ENCODE data around the gene SEMA3D. TPM values are rescaled to one million over a fixed set of nuclear protein-coding genes. Genes with fewer than 3 reads are reported as not detected.

SEMA3D gene
- polyA plus RNA-seq, 1 experiment, result 7.4 TPM

DNA sequence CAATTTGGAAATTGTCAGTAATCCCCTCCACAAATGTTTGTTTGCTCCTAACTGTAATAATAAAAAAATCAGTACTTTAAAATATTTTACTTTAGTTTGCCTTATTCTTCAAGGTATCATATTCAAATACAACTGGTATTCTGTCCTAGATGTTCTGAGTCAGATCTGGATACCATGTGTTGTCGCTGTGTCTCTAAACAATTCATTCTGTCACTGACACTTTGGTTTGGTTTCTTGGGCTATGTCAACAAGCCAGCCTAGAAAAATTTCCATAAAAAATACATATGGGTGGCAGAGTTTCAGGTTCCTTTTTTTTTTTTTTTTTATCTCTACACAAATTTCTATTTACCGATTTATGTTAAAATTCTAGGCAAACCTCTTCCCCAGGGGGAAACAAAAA, 33.2 kb upstream of the SEMA3D start:
- ChIA-PET CTCF (no interaction called here), POLR2A (no interaction called here)
- TF ChIP-seq, protein P1, sequence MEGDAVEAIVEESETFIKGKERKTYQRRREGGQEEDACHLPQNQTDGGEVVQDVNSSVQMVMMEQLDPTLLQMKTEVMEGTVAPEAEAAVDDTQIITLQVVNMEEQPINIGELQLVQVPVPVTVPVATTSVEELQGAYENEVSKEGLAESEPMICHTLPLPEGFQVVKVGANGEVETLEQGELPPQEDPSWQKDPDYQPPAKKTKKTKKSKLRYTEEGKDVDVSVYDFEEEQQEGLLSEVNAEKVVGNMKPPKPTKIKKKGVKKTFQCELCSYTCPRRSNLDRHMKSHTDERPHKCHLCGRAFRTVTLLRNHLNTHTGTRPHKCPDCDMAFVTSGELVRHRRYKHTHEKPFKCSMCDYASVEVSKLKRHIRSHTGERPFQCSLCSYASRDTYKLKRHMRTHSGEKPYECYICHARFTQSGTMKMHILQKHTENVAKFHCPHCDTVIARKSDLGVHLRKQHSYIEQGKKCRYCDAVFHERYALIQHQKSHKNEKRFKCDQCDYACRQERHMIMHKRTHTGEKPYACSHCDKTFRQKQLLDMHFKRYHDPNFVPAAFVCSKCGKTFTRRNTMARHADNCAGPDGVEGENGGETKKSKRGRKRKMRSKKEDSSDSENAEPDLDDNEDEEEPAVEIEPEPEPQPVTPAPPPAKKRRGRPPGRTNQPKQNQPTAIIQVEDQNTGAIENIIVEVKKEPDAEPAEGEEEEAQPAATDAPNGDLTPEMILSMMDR (IDR thresholded peaks at IDR 0.05; ENCODE audit: low read depth, low read length), result no peak
- Histone ChIP-seq H3K9me3 (ENCODE audit: control insufficient read depth, insufficient read depth, low read length) (no peaks in the 10 kb centered on the region), H3K4me3 (ENCODE audit: low read depth, low read length) (no peak overlapping the region), H3K27ac (ENCODE audit: low read depth, low read length) (no peak overlapping the region), H3K27me3 (ENCODE audit: control insufficient read depth, insufficient read depth, low read length) (no peaks in the 10 kb centered on the region)
- no peak for DNase-seq (ENCODE audit: low read depth, low spot score)

DNA sequence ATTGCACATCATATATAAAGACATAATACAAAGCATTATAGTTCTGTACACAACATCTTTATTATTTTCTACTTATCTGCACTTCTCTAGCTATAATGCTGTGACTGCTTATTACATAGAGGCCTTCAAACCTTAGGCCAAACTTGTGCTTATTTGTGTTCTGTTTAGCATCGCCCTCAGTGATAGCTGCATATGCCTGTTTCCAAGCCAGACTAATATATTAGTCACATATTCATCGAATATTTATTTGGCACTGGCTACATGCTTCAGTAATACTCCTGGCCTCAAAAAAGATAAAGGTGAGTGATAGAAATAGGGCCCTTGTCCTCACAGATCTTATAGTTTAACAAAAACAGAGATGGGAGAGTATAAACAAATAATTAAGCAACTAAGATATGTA, 30.2 kb upstream of the SEMA3D start:
- TF ChIP-seq, protein P1 (IDR thresholded peaks at IDR 0.05; ENCODE audit: low read depth, low read length), result no peak
- H3K27me3 ChIP-seq (ENCODE audit: control insufficient read depth, insufficient read depth, low read length), result no peaks in the 10 kb centered on the region
- DNase-seq (ENCODE audit: low read depth, low spot score), result no peak
- no peak overlapping the region for H3K27ac ChIP-seq (ENCODE audit: low read depth, low read length)
- no peak overlapping the region for H3K4me3 ChIP-seq (ENCODE audit: low read depth, low read length)
- ChIA-PET POLR2A (no interaction called here), CTCF (no interaction called here)
- no peaks in the 10 kb centered on the region for H3K9me3 ChIP-seq (ENCODE audit: control insufficient read depth, insufficient read depth, low read length)

DNA sequence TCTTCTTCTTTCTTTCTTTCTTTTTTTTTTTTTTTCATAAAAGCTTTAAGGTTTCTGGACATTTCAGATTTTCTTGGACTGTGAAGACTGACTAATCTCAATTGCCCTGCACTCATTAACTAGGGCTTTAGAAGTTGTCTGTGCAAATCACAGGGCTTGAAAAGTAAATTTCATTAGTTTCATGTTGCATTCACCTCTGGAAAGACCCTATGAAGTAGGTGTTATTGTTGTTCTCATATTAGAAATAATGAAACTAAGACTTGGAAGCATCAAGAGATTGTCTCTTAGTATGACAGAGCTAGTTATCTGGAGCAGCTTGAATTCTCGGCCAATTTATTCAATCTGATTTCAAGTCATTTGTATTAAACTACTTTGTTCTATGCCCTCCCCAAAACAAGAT, 28.2 kb upstream of the SEMA3D start:
- Histone ChIP-seq H3K27ac (ENCODE audit: low read depth, low read length) (no peak overlapping the region), H3K9me3 (ENCODE audit: control insufficient read depth, insufficient read depth, low read length) (no peaks in the 10 kb centered on the region), H3K4me3 (ENCODE audit: low read depth, low read length) (no peak overlapping the region), H3K27me3 (ENCODE audit: control insufficient read depth, insufficient read depth, low read length) (no peaks in the 10 kb centered on the region)
- no peak for DNase-seq (ENCODE audit: low read depth, low spot score)
- TF ChIP-seq, protein P1 (IDR thresholded peaks at IDR 0.05; ENCODE audit: low read depth, low read length), result no peak
- POLR2A ChIA-PET, result no interaction called here
- CTCF ChIA-PET, result interaction anchor here (1.5 kb wide), 1 partner anchor 339 kb away, joined by 6 read pairs; no protein-coding TSS in a partner anchor

DNA sequence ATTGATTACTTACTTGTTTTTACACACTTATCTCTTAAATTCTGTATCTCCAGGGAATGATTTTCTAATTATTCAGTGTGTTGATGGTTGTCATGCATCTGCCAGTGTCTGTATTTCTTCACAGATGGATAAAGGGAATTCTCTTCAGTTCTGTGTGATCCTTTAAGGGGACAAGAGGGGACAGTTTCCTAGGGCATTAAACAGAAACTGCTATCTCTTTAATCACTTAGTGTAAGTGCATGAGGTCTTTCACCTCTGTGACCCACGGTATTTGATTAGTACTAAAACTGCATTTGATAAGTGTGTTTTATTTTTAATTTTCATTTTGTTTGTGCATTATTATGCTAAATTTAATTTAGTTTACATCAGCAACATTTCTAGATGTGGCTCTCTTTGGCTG, 26.6 kb upstream of the SEMA3D start:
- POLR2A ChIA-PET, result no interaction called here
- Histone ChIP-seq H3K9me3 (ENCODE audit: control insufficient read depth, insufficient read depth, low read length) (no peaks in the 10 kb centered on the region), H3K4me3 (ENCODE audit: low read depth, low read length) (no peak overlapping the region), H3K27me3 (ENCODE audit: control insufficient read depth, insufficient read depth, low read length) (no peaks in the 10 kb centered on the region), H3K27ac (ENCODE audit: low read depth, low read length) (no peak overlapping the region)
- TF ChIP-seq, protein P1 (IDR thresholded peaks at IDR 0.05; ENCODE audit: low read depth, low read length), result no peak
- DNase-seq (ENCODE audit: low read depth, low spot score), result no peak
- CTCF ChIA-PET, result no interaction called here

DNA sequence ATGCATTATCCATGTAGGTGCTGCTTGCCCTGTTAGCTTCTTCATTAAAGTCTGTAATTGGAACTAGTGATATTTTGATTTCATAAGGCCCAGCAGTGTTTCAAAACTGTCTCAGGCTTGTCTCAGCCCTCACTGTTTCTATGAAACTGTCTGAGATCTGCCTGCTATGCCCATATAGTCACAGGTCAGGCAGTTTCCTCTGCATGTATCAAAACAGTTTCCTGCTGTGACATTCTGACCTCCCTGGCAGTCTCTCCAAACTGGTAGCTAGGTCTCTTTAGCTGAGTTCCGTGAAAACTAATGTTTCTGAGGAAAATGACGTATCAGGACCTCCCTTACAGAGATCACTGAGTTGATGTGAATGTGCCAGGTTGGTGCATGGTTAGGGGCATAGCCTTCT, 18.9 kb upstream of the SEMA3D start:
- Histone ChIP-seq H3K9me3 (ENCODE audit: control insufficient read depth, insufficient read depth, low read length) (no peaks in the 10 kb centered on the region), H3K27me3 (ENCODE audit: control insufficient read depth, insufficient read depth, low read length) (no peaks in the 10 kb centered on the region), H3K27ac (ENCODE audit: low read depth, low read length) (no peak overlapping the region), H3K4me3 (ENCODE audit: low read depth, low read length) (no peak overlapping the region)
- ChIA-PET CTCF (interaction anchor here (1.3 kb wide), 1 partner anchor 164 kb away, joined by 4 read pairs; no protein-coding TSS in a partner anchor), POLR2A (no interaction called here)
- no peak for DNase-seq (ENCODE audit: low read depth, low spot score)
- TF ChIP-seq, protein P1 (IDR thresholded peaks at IDR 0.05; ENCODE audit: low read depth, low read length), result no peak

All from AG04450 (cell line).